Osteoblast (primary cell): ENCODE measurements around the gene FTL. TPM values are rescaled to one million over a fixed set of nuclear protein-coding genes. Genes with fewer than 3 reads are reported as not detected.
A peak's percentile ranks its signal among the peaks of the same experiment; 100 is the strongest.

Source experiments
- DNase-seq: peaks from one replicate; pipeline ENCODE4 v3.0.0; 2011; ENCODE audit warnings: low spot score, mixed read lengths; ENCODE audit not compliant: insufficient read length; ENCODE audit errors: missing footprints
- H2AFZ ChIP-seq: 2 replicates; pipeline ENCODE4 v1.6.0; 2011; ENCODE audit warnings: mild to moderate bottlenecking, low read length
- H3K27ac ChIP-seq: 2 replicates; pipeline ENCODE4 v1.5.1; 2011; ENCODE audit warnings: mild to moderate bottlenecking, low read depth, low read length, moderate library complexity
- H3K27me3 ChIP-seq: 2 replicates; pipeline ENCODE4 v1.6.0; 2012; ENCODE audit warnings: mild to moderate bottlenecking, control low read depth, inconsistent platforms, low read length, moderate library complexity; ENCODE audit not compliant: insufficient read depth
- H3K36me3 ChIP-seq: 2 replicates; pipeline ENCODE4 v1.5.1; 2011; ENCODE audit warnings: mild to moderate bottlenecking, low read length, control low read depth, moderate library complexity; ENCODE audit not compliant: insufficient read depth
- H3K4me1 ChIP-seq: 2 replicates; pipeline ENCODE4 v1.5.1; 2011; ENCODE audit warnings: mild to moderate bottlenecking, low read length, control low read depth, moderate library complexity; ENCODE audit not compliant: insufficient read depth
- H3K4me2 ChIP-seq: 2 replicates; pipeline ENCODE4 v1.6.0; 2011; ENCODE audit warnings: mild to moderate bottlenecking, low read length; ENCODE audit not compliant: insufficient read depth
- H3K4me3 ChIP-seq: fragments of 200-600 bp; sonication (generic); 3 replicates; pipeline ENCODE4 v1.5.1; 2012; ENCODE audit warnings: mild to moderate bottlenecking, low read length, inconsistent platforms; ENCODE audit not compliant: insufficient read depth
- H3K79me2 ChIP-seq: 2 replicates; pipeline ENCODE4 v1.6.0; 2012; ENCODE audit warnings: mild to moderate bottlenecking, low read length, control low read depth, inconsistent platforms; ENCODE audit not compliant: insufficient read depth
- H3K9me3 ChIP-seq: 2 replicates; pipeline ENCODE4 v1.5.1; 2011; ENCODE audit warnings: low read depth, low read length, control low read depth
- H4K20me1 ChIP-seq: 2 replicates; pipeline ENCODE4 v1.6.0; 2012; ENCODE audit warnings: mild to moderate bottlenecking, low read length, control low read depth; ENCODE audit not compliant: insufficient read depth
- total RNA-seq: library from RNA; depleted of rRNA; stranded (reverse); fragments of >200 nt; gene quantifications from 2 replicates; pipeline ENCODE4 v1.2.3, GENCODE V29; 2012
- TF ChIP-seq, protein P1 (sequence below): IDR thresholded peaks from 2 replicates; pipeline ENCODE4 v1.5.1; 2011; ENCODE audit warnings: mild to moderate bottlenecking, low read depth, low read length, moderate library complexity; ENCODE audit errors: extremely low read depth

The FTL gene
- total RNA-seq, 1 donor, result 4,197 TPM

DNA sequence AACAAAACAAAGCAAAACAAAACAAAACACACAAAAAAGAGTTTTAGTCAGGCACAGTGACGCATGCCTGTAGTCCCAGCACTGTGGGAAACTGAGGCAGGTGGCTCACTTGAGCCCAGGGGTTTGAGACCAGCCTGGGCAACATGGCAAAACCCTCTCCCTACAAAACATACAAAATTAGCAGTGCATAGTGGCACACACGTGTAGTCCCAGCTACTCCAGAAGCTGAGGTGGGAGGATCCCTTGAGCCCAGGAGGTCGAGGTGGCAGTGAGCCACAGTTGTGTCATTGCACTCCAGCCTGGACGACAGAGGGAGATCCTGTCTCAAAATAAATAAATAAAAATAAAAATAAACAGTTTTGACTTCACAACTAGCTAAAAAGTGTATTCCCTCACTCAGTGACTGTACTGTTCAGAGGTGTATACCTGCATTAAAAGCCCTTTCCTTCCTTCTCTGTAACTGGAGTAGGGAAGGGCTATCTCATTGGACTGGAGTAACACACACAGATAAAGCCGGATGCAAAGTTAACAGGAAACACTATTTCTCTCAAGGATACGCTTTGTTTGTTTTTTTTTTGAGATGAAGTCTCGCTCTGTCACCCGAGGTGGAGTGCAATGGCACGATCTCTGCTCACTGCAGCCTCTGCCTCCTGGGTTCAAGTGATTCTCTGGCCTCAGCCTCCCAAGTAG is 14.1 kb upstream of the FTL start:
- H3K4me2 ChIP-seq, result no peak overlapping the region
- peak; percentile 61 for DNase-seq
- H3K36me3 ChIP-seq, result peaks cover under 1% of the 10 kb centered on the region
- peaks cover 18% of the 10 kb centered on the region for H3K79me2 ChIP-seq
- H3K4me3 ChIP-seq, result no peak overlapping the region
- no peak overlapping the region for H3K27ac ChIP-seq
- H3K4me1 ChIP-seq, result peaks cover 12% of the 10 kb centered on the region
- peaks cover 3% of the 10 kb centered on the region for H3K9me3 ChIP-seq
- no peaks in the 10 kb centered on the region for H4K20me1 ChIP-seq
- TF ChIP-seq, protein P1, sequence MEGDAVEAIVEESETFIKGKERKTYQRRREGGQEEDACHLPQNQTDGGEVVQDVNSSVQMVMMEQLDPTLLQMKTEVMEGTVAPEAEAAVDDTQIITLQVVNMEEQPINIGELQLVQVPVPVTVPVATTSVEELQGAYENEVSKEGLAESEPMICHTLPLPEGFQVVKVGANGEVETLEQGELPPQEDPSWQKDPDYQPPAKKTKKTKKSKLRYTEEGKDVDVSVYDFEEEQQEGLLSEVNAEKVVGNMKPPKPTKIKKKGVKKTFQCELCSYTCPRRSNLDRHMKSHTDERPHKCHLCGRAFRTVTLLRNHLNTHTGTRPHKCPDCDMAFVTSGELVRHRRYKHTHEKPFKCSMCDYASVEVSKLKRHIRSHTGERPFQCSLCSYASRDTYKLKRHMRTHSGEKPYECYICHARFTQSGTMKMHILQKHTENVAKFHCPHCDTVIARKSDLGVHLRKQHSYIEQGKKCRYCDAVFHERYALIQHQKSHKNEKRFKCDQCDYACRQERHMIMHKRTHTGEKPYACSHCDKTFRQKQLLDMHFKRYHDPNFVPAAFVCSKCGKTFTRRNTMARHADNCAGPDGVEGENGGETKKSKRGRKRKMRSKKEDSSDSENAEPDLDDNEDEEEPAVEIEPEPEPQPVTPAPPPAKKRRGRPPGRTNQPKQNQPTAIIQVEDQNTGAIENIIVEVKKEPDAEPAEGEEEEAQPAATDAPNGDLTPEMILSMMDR, result no peak
- H2AFZ ChIP-seq, result no peak overlapping the region
- no peaks in the 10 kb centered on the region for H3K27me3 ChIP-seq

DNA sequence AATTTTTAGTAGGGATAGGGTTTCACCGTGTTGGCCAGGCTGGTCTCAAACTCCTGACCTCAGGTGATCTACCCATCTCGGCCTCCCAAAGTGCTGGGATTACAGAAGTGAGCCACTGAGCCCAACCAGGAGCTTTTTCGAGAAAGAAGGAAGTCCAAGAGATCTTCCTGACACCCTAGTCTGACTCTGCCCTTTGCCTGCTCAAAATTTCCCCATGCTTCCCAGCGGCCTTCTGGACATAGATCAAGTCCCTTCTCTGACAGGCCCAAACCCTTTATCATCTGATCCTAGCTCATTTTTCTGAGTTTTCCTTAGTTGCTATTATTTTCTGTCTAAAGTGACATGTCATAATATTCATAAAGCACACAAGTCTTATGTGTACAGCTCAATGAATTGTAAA is 12.0 kb upstream of the FTL start:
- Histone ChIP-seq H4K20me1 (no peaks in the 10 kb centered on the region), H3K4me2 (no peak overlapping the region), H3K4me3 (no peak overlapping the region), H3K9me3 (no peaks in the 10 kb centered on the region), H3K4me1 (peaks cover 17% of the 10 kb centered on the region), H3K36me3 (peaks cover 18% of the 10 kb centered on the region), H3K79me2 (peaks cover 32% of the 10 kb centered on the region), H3K27me3 (no peaks in the 10 kb centered on the region), H2AFZ (no peak overlapping the region), H3K27ac (no peak overlapping the region)
- DNase-seq, result no peak
- TF ChIP-seq, protein P1, result no peak

DNA sequence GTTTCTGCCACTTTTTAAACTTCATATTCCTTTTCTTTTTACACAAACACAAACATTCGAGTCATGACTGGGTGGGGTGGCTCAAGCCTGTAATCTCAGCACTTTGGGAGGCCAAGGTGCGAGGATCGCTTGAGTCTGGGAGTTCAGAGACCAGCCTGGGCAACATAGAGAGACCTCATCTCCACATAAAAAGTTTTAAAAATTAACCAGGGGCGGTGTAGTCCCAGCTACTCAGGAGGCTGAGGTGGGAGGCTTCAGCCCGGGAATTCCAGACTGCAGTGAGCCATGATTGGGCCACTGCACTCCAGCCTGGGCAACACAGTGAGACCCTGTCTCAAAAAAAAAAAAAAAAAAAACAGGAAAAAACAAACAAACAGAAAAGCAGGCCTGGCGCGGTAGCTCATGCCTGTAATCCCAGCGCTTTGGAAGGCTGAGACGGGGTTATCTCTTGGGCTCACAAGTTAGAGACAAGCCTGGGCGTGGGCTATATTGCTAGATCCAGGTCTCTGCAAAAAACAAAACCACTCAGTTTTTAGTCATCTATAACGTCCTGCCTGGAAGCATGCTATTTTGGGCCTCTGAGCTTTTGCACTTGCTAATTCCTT is 11.0 kb upstream of the FTL start:
- Histone ChIP-seq H3K4me3 (peak overlapping the region; percentile 96), H3K79me2 (peaks cover 32% of the 10 kb centered on the region), H4K20me1 (no peaks in the 10 kb centered on the region), H3K9me3 (no peaks in the 10 kb centered on the region), H3K4me1 (peaks cover 17% of the 10 kb centered on the region), H3K27ac (peak overlapping the region; percentile 89), H3K27me3 (no peaks in the 10 kb centered on the region), H3K4me2 (peak overlapping the region; percentile 98), H2AFZ (peak overlapping the region; percentile 100), H3K36me3 (peaks cover 21% of the 10 kb centered on the region)
- TF ChIP-seq, protein P1, result no peak
- peak; percentile 19 for DNase-seq

DNA sequence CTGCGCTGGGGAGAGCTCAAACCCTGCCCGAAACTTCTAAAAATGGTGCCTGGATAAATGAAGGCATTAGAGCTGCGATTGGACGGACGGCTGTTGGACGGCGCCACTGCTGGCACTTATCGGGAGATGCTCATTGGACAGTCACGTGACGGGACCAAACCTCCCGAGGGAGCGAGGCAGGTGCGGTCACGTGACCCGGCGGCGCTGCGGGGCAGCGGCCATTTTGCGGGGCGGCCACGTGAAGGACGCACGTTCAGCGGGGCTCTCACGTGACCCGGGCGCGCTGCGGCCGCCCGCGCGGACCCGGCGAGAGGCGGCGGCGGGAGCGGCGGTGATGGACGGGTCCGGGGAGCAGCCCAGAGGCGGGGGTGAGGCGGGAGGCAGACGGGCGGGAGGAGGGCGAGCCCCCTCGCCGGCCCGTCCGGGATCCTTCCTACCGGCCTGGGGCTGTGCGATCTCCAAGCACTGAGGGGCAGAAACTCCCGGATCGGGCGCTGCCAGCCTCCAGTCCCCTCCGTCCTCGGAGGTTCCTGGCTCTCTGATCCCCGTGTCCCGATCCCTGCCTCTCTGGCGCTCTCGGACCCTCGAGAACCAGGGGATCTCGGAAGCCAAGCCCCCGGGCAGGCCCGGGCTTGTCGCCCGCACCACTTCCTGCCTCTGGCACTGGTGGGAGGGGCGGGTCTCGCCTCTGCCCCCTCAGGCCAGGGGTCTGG is 10.4 kb upstream of the FTL start, which contains the start of gene BAX:
Gene BAX, plus strand, starts transcription at position 281 of the 713 bp plus-strand sequence. Its CDS starts 54 bp downstream, at position 335.
- Histone ChIP-seq H3K4me1 (peaks cover 17% of the 10 kb centered on the region), H2AFZ (peak within 1 kb of the TSS; percentile 100), H3K9me3 (no peaks in the 10 kb centered on the region), H3K36me3 (peaks cover 21% of the 10 kb centered on the region), H3K27ac (peak within 1 kb of the TSS; percentile 89), H3K79me2 (peaks cover 32% of the 10 kb centered on the region), H3K4me2 (peak within 1 kb of the TSS; percentile 98), H3K27me3 (no peaks in the 10 kb centered on the region), H4K20me1 (no peaks in the 10 kb centered on the region), H3K4me3 (peak within 1 kb of the TSS; percentile 96)
- peak; percentile 99 for DNase-seq
- TF ChIP-seq, protein P1, result no peak
